DND-41 (cell line): ENCODE data around the gene EMC10.

ENCODE experiments used
- ATAC-seq: fragments of 200-7000 bp; cut with Tn5 transposase; 3 replicates; pipeline ENCODE4 v1.9.1; 2021; ENCODE audit warnings: low read depth; ENCODE audit not compliant: insufficient read depth
- DNase-seq: peaks from one replicate; pipeline ENCODE4 v3.0.0-alpha.2; 2020
- H2AFZ ChIP-seq: 2 replicates; pipeline ENCODE4 v1.6.0; 2012; ENCODE audit warnings: low read depth, low read length
- H3K27ac ChIP-seq: 2 replicates; pipeline ENCODE4 v1.5.1; 2012; ENCODE audit warnings: low read length, inconsistent platforms
- H3K27me3 ChIP-seq: fragments of 200-600 bp; sonication (generic); 2 replicates; pipeline ENCODE4 v1.6.0; 2012; ENCODE audit warnings: low read length, mild to moderate bottlenecking, inconsistent platforms; ENCODE audit not compliant: insufficient read depth, poor library complexity
- H3K36me3 ChIP-seq: 2 replicates; pipeline ENCODE4 v1.5.1; 2012; ENCODE audit warnings: low read length, inconsistent platforms; ENCODE audit not compliant: insufficient read depth
- H3K4me1 ChIP-seq: 2 replicates; pipeline ENCODE4 v1.5.1; 2012; ENCODE audit warnings: mild to moderate bottlenecking, low read length; ENCODE audit not compliant: insufficient read depth
- H3K4me2 ChIP-seq: 2 replicates; pipeline ENCODE4 v1.6.0; 2012; ENCODE audit warnings: mild to moderate bottlenecking, moderate library complexity, low read length, inconsistent platforms; ENCODE audit not compliant: insufficient read depth
- H3K4me3 ChIP-seq, 2 experiments: fragments of 200-600 bp in 1 of 2; shearing (Covaris generic) in 1 of 2; 2 replicates each; pipeline ENCODE4 v1.5.1; 2012 to 2016; ENCODE audit warnings: inconsistent platforms in 2 of 2, low read length in 2 of 2, mild to moderate bottlenecking in 2 of 2, low read depth in 1 of 2, moderate library complexity in 1 of 2
- H3K79me2 ChIP-seq: 2 replicates; pipeline ENCODE4 v1.6.0; 2012; ENCODE audit warnings: low read length, inconsistent platforms; ENCODE audit not compliant: insufficient read depth
- H3K9ac ChIP-seq: 2 replicates; pipeline ENCODE4 v1.6.0; 2012; ENCODE audit warnings: low read depth, mild to moderate bottlenecking, inconsistent platforms, low read length, moderate library complexity
- H3K9me3 ChIP-seq: 2 replicates; pipeline ENCODE4 v1.5.1; 2012; ENCODE audit warnings: low read length, moderate library complexity, mild to moderate bottlenecking, inconsistent platforms; ENCODE audit not compliant: insufficient read depth, severe bottlenecking
- H4K20me1 ChIP-seq: 2 replicates; pipeline ENCODE4 v1.6.0; 2012; ENCODE audit warnings: low read length; ENCODE audit not compliant: insufficient read depth
- CTCF ChIP-seq: IDR thresholded peaks from 2 replicates; pipeline ENCODE4 v1.5.1; 2012; ENCODE audit warnings: borderline replicate concordance, low read length, moderate library complexity, mild to moderate bottlenecking; ENCODE audit not compliant: poor library complexity, severe bottlenecking; ENCODE audit errors: extremely low read depth
- EZH2 ChIP-seq: IDR thresholded peaks from 3 replicates; pipeline ENCODE4 v1.6.1; 2012; ENCODE audit warnings: borderline replicate concordance, low read depth, mild to moderate bottlenecking, moderate library complexity, low read length, inconsistent platforms; ENCODE audit not compliant: severe bottlenecking

EMC10 gene

GRCh38 chr19:50482271-50482855 is 6.1 kb downstream of the EMC10 start:
- H3K79me2 ChIP-seq = peaks cover 8% of the 10 kb centered on the region; the same call in 1 of the 2 replicates
- H4K20me1 ChIP-seq = no peaks in the 10 kb centered on the region
- no peak for DNase-seq

GRCh38 chr19:50482916-50483315 is 6.6 kb downstream of the EMC10 start:
- Histone ChIP-seq H2AFZ (no peak overlapping the region), H3K36me3 (peaks cover 4% of the 10 kb centered on the region; the same call in 1 of the 2 replicates), H3K27ac (no peak overlapping the region), H4K20me1 (no peaks in the 10 kb centered on the region), H3K4me2 (no peak overlapping the region), H3K27me3 (no peaks in the 10 kb centered on the region), H3K9me3 (no peaks in the 10 kb centered on the region), H3K79me2 (peaks cover 3% of the 10 kb centered on the region; the same call in 1 of the 2 replicates), H3K9ac (no peak overlapping the region), H3K4me1 (no peaks in the 10 kb centered on the region), H3K4me3 (no peak overlapping the region)
- no peak for ATAC-seq
- DNase-seq = no peak
- no peak for TF ChIP-seq EZH2
- no peak for TF ChIP-seq CTCF

More at GRCh38 chr19:50482271-50482855, 6.1 kb downstream of the EMC10 start:
- Histone ChIP-seq H3K36me3 (peaks cover 4% of the 10 kb centered on the region; the same call in 1 of the 2 replicates), H3K9me3 (no peaks in the 10 kb centered on the region), H3K27ac (no peak overlapping the region), H3K4me2 (no peak overlapping the region), H2AFZ (no peak overlapping the region), H3K27me3 (no peaks in the 10 kb centered on the region), H3K9ac (no peak overlapping the region), H3K4me1 (peaks cover 5% of the 10 kb centered on the region), H3K4me3 (no peak overlapping the region)
- TF ChIP-seq EZH2 = no peak
- TF ChIP-seq CTCF = no peak
- ATAC-seq = no peak

GRCh38 chr19:50485284-50485955 is 9.1 kb downstream of the EMC10 start:
- Histone ChIP-seq H3K79me2 (no peaks in the 10 kb centered on the region), H3K27ac (no peak overlapping the region), H3K9ac (no peak overlapping the region), H2AFZ (no peak overlapping the region), H3K9me3 (no peaks in the 10 kb centered on the region), H3K4me1 (no peaks in the 10 kb centered on the region), H3K4me3 (no peak overlapping the region), H4K20me1 (no peaks in the 10 kb centered on the region), H3K27me3 (no peaks in the 10 kb centered on the region), H3K36me3 (no peaks in the 10 kb centered on the region), H3K4me2 (no peak overlapping the region)
- TF ChIP-seq CTCF (no peak), EZH2 (no peak)
- DNase-seq (no peak), ATAC-seq (no peak)
